Left renal pelvis (tissue), 4 donors: ENCODE data around the gene TMEM175. TPM values are rescaled to one million over a fixed set of nuclear protein-coding genes. Genes with fewer than 3 reads are reported as not detected.

Source experiments
- DNase-seq, 4 donors: peaks; one replicate each; pipeline ENCODE4 v3.0.0-alpha.2; 2013; ENCODE audit warnings: low read depth in 4 of 4, low spot score in 3 of 4
- polyA plus RNA-seq, 4 donors: library from polyadenylated mRNA; unstranded; fragments of 120-200 nt; gene quantifications; one replicate each; pipeline ENCODE4 v1.2.1, GENCODE V29; 2013; ENCODE audit not compliant: insufficient read length in 4 of 4

TMEM175 gene
- polyA plus RNA-seq, 4 donors, result 20.2 to 25.6 (median 25.5) TPM

DNA sequence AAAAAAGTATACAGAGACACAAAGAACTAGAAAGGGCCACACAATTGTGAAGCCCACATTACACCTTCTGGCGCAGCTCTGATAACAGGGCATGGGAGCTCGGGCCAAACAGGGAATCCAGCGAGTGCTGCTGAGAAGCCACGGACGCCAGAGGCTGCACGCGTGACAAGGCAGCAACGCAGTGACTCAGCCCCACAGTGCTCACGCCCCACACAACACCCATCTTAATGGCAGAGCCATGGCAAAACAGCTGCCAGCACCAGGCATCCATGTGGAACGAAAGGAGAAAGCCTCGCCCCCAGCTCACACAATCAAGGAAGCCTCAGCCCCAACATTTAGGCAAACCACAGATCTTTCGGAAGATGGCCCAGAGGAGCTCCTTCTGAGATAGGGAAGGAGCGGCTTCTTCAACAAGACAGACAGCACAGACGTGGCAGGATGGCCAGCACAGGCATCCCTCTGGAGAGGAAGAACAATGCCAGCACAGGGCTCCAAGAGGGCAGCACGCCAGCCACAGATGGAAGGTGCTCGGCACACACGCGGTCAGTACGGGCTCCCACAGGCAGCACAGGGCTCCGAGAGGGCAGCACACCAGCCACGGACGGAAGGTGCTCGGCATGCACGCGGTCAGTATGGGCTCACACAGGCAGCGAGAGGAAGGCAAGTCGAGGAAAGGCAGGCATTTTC, 33.2 kb upstream of the TMEM175 start:
- no peak for DNase-seq

DNA sequence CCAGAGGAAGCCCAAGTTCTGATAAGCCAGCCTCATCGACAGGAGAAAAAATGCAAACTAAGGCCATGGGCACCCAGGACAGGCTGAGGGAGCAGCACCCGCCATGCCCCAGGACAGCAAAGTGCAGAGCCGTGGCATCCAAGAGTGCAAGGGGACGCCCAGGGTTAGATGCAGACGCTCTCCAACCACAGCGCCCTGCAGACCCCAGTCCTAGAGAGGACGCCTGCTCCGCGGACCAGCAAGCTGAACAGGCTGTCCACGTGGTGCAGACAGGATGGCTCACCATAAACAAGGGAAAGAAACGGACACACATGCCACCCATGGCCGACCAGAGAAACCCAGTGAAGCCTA, 32.7 kb upstream of the TMEM175 start:
- DNase-seq, result no peak

GRCh38 chr4:900073-900472, 32.2 kb upstream of the TMEM175 start:
- no peak for DNase-seq

GRCh38 chr4:900721-901120, 31.5 kb upstream of the TMEM175 start:
- DNase-seq, result no peak

DNA sequence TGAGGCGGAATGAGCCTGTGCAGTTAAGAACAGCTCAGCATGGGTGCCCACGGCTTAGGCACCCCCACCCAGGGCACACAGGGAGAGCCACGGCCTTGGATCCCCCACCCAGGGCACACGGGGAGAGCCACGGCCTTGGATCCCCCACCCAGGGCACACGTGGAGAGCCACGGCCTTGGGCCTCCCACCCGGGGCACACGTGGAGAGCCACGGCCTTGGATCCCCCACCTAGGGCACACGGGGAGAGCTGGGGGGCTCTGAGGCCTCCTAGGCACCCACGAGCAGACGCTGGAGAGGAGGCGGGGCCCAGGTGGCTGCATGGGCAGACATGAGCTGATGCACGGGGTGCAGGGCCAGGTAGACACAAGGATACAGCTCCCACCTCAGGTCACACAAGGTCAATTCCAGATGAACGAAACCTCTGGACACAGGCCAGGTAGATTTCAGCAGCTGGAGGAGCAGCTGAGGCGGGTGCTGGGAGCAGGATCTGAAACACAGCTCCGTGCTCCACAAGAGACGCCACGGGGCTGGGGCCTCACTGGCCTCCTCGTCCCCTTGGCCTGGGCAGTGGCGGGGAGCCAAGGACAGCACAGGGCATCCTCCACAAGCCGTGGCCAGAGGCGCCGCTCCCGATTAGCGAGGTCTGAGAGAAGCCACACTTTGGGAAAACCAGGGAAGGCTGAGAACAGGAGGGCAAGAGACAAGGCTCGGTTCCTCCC, 30.9 kb upstream of the TMEM175 start:
- no peak for DNase-seq

DNA sequence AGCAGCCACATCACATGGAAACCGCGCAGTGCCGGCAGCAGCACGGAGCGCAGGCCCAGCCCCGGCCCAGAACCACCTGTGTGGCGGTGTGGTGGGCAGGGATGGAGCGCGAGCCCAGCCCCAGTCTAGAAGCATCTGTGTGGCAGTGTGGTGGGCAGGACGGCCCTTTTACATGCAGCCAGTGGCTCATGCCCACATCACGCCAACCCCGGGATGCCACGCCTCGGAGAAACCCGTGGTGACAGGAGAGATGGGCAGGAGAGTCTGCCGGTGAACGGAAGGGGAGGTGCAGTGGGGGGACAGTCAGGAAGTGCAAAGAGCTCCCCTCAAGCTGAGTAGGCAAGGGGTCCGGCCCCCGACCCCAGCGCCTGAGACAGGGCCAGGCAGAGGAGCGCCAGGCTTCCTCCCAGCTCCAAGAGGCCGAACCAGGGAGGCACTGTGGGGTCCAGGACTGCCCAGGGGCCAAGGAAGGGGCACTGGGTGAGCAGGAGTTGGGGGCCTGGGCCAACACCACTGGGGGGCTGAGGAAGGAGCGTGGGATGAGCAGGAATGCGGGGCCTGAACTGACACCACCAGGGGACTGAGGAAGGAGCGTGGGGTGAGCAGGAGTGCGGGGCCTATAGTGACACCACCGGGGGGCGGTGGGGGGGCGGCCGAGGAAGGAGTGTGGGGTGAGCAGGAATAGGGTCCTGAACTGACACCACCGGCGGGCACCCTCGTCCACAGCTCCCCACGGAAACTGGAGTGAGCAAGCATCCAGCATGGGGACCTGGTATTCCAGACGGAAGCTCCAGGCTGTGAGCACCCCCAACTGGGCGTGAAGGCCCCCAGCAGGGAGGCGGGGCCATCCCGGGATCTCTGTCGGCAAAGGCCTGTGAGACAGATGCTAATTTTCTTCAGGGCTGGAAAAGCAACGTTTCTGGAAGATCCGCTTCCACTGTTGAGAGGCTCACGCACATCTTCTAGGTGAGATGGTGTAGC, 28.9 kb upstream of the TMEM175 start:
- no peak for DNase-seq

GRCh38 chr4:905485-906338, 26.5 kb upstream of the TMEM175 start:
- DNase-seq, result no peak

DNA sequence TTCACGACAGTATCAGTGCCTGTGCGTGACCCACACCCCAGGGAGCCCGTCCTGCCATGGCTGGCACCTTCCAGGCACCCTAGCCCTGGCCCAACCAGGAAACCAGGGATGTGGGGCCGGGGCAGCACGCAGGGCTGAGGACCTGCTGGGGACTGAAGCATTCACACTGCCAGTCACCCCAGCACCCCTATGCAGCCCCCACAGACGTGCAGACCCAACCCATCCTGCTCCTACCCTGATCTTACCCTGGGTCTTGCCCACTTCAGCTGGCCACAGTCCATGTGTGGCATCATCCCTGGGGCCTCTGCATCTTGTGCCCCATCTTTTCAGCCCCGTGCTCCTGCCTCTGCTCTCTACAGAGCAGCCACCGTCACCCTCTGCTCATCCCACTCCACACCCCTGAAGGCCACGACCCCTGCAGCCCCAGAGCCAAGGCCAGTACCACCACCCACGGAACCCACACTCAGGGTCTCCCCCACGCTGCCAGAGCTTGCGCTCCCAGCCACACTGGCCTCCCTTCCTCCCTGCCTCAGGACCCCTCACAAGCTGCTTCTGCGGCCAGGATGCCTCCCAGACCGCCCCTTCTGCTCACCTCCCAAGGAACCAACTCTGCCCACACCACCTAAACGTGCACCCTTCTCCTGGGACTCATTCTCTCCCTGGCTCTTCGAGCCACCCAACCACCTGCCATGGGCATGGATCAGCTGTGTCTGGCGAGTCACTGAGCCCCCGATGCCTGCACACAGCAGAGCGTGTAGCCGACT, 25.7 kb upstream of the TMEM175 start:
- DNase-seq, result no peak

GRCh38 chr4:907103-907400, 25.2 kb upstream of the TMEM175 start:
- no peak for DNase-seq

DNA sequence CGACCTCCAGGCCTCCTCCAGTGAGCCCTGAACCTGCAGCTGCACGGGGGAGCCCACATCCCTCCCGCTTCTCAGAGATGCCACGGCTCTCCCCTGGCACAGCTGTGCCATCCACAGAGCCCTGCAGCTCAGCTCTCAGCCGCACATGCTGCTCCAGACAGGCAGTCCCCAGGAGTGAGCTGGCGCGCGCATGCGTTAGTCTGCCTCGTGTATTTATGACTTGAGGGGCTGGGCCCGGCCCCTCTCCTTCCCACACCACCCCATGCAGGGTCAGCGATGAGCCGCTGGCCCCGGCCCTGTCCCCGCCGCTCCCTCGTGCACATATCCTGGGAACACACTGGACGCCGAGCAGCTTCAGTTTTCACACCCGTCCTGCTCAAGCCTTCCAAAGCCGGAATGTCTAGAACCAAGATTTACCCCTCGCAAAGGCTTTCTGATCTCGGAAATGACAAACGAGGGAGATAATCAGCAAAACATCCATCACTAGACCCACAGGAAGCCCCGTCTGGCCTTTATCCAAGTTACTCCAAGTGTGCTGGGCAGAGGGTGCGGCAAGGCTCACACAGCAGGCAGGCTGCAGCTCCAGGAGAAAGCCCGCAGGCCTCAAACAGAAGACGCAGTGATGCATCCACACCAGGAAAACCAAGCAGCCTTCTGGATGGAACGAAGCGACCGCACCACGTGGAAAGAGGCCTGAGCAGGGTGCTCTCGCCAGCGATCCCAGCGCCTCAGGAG, 24.4 kb upstream of the TMEM175 start:
- DNase-seq, result no peak

GRCh38 chr4:909131-909571, 23.1 kb upstream of the TMEM175 start:
- DNase-seq, result no peak

DNA sequence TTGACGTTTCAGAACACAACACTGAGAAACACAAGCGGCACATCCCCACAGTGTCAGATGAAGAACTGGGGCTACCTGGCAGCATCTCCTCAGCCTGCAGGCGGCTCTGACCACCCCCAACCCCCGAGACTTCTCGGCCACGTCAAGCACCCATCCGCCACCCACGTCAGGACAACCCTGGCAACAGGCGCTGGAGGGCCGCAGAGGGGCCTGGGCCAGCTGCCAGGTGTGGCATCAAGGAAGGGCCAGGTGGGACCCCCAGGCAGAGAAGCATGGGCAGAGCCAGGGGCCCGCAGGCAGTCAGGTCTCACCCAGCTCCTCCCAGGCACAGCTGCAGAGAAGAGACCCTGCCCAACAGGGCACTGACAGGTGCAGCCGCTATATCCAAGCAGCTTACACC, 22.4 kb upstream of the TMEM175 start:
- no peak for DNase-seq

GRCh38 chr4:910366-911091, 21.7 kb upstream of the TMEM175 start:
- no peak for DNase-seq

DNA sequence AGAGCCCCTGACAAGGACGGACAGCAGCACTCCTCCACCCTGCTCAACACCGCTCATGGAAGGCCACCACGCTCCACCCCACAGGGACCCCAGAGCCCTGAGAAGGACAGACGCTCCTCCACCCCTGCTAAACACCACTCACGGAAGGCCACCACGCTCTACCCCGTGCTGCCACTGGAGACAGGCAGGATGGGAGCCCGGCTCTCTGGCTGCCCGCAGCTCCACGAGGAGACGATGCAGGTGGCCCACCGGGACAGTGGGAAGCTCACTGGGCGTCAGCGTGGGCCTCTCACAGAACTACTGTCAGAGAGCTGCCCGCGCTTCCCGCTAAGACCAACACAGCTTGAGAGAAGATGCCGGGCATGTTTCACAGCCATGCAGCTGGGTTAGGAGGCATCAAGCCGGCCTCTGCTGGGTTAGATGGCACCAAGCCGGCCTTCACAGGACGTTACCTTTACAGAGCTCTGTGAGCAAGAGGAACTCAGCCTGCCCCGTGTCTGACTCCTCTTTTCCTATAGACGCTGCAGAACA, 21.0 kb upstream of the TMEM175 start:
- DNase-seq, result no peak

- no peak for DNase-seq
Observed at GRCh38 chr4:911871-912490, 20.3 kb upstream of the TMEM175 start.

- no peak for DNase-seq
Observed at GRCh38 chr4:912548-913279, 19.5 kb upstream of the TMEM175 start.

- DNase-seq, result no peak
Observed at GRCh38 chr4:913280-913618, 19.0 kb upstream of the TMEM175 start.
